ENCODE measurements around the gene ZSCAN31. TPM values are rescaled to one million over a fixed set of nuclear protein-coding genes. Genes with fewer than 3 reads are reported as not detected.

ZSCAN31 gene
- total and polyA plus RNA-seq, 9 of the 15 experiments (the other 6 are each of a cell fraction or from before 2014, with no cell fraction given): 3.9 to 12.1 (median 7.0) TPM

GRCh38 chr6:28335040-28335563 lies 846 bp downstream of the ZSCAN31 start:
- DNase-seq (ENCODE audit: extremely low read depth in 1 of 4, low spot score in 3 of 4): peak; percentile 80 to 91 (median 86)
- Histone ChIP-seq H2AFZ (ENCODE audit: low read depth, low read length) (peak overlapping the region; percentile 61), H3K36me3 (ENCODE audit: control insufficient read depth, insufficient read depth, low read length) (no peaks in the 10 kb centered on the region), H3K9me3 (replicated peaks; ENCODE audit: control insufficient read depth, insufficient read depth, low read depth, low read length) (peaks cover 2% of the 10 kb centered on the region; the same call in 1 of the 2 replicates), H3K27me3 (ENCODE audit: control insufficient read depth in 2 of 2, insufficient read depth in 2 of 2, low read length in 2 of 2) (no peaks in the 10 kb centered on the region), H3K79me2 (ENCODE audit: control insufficient read depth, insufficient read depth, low read length) (peaks cover 37% of the 10 kb centered on the region), H4K20me1 (replicated peaks; ENCODE audit: control insufficient read depth, insufficient read depth, low read length) (no peaks in the 10 kb centered on the region), H3K27ac (ENCODE audit: extremely low read depth, low read depth, low read length) (peak overlapping the region; percentile 98), H3K9ac (ENCODE audit: insufficient read depth in 1 of 2, low read depth in 2 of 2, low read length in 2 of 2) (peak overlapping the region; percentile 84 to 99; a peak in 3 of 4 replicates), H3K4me2 (ENCODE audit: insufficient read depth, low read length) (peak overlapping the region; percentile 95), H3K4me3 (peak overlapping the region; percentile 69), H3K4me1 (replicated peaks in 1 of 2; ENCODE audit: control insufficient read depth in 2 of 2, insufficient read depth in 2 of 2, low read length in 2 of 2) (peaks cover 23 to 43% of the 10 kb centered on the region in 2 experiments), H3K9me1 (ENCODE audit: control insufficient read depth, insufficient read depth, low read length) (no peaks in the 10 kb centered on the region)
- ChIA-PET POLR2A (interaction anchor here (0.6 to 6.4 kb wide), 55 partner anchors 8 to 1309 kb away, joined by 3 to 80 read pairs (median 4); partner anchors contain the start of genes PGBD1, ZKSCAN3, ZKSCAN4 and ZKSCAN8), CTCF (ENCODE audit: low intra/inter-chr PET ratio) (interaction anchor here (0.6 kb wide), 1 partner anchor 231 kb away, joined by 3 read pairs; no protein-coding TSS in a partner anchor)
- FAIRE-seq: no peak
- WGBS (ENCODE audit: insufficient coverage, low coverage, missing lambda C conversion rate): under 1% methylated on average over 12 of the region's 12 CpGs
- in situ Hi-C loops (cut with MboI): no loop called here
- ATAC-seq: peak; percentile 33
- intact Hi-C loops (cut with micrococcal nuclease): loop anchor here (5.0 kb wide), 4 partner anchors 53 to 528 kb away; partner anchors contain the start of gene PGBD1
- BruUV-seq (replicated peaks): TSS peak; percentile 70
- peak in 1 of 2 experiments; percentile 89; a peak in 3 of 4 replicates for TF ChIP-seq TBL1XR1 (IDR thresholded peaks at IDR 0.05; ENCODE audit: low read length in 2 of 2)
- TF ChIP-seq ZNF354B (CRISPR knock-in tag; IDR thresholded peaks at IDR 0.05): 0 out of 2 replicates have a peak, but pooled peaks have one; percentile 46
- peak; percentile 98 for TF ChIP-seq POLR2AphosphoS5 (IDR thresholded peaks at IDR 0.05; ENCODE audit: control insufficient read depth, insufficient read depth, low read depth, low read length)
- peak; percentile 3; the same call in 1 of the 2 replicates for TF ChIP-seq ZNF830 (CRISPR knock-in tag; IDR thresholded peaks at IDR 0.05)
- peak; percentile 49 to 80 for TF ChIP-seq NCOA2 (IDR thresholded peaks at IDR 0.05; ENCODE audit: partially characterized antibody in 2 of 2)
- peak; percentile 56; the same call in 1 of the 2 replicates for TF ChIP-seq VEZF1 (CRISPR knock-in tag; IDR thresholded peaks at IDR 0.05)
- peak; percentile 95 for TF ChIP-seq EP300 (IDR thresholded peaks at IDR 0.05; ENCODE audit: low read length)
- TF ChIP-seq SMARCC2 (IDR thresholded peaks at IDR 0.05; ENCODE audit: low read depth): peak; percentile 94
- TF ChIP-seq BCL6 (CRISPR knock-in tag; IDR thresholded peaks at IDR 0.05): peak; percentile 71; the same call in 1 of the 2 replicates
- peak; percentile 79 for TF ChIP-seq CHD1 (IDR thresholded peaks at IDR 0.05; ENCODE audit: low read length)
- no peak for TF ChIP-seq HSF4 (CRISPR knock-in tag; IDR thresholded peaks at IDR 0.05; ENCODE audit: borderline replicate concordance)
- peak; percentile 8 for TF ChIP-seq HCFC1 (IDR thresholded peaks at IDR 0.05; ENCODE audit: low read depth, low read length)
- TF ChIP-seq EGR1 (conservative IDR thresholded peaks at IDR 0.05): peak; percentile 82

Data from K562 (cell line).